HL-60 (cell line): Measurements from ENCODE around the gene FTCDNL1.

ENCODE experiments used
- TF ChIP-seq, protein P1 (sequence below): IDR thresholded peaks from one replicate; pipeline ENCODE4 v1.5.1; 2011; ENCODE audit warnings: low read length, control low read depth, inconsistent platforms; ENCODE audit not compliant: insufficient read depth
- TF ChIP-seq, protein P2 (sequence below): IDR thresholded peaks from 2 replicates; pipeline ENCODE4 v1.6.1; 2012; ENCODE audit warnings: low read depth; ENCODE audit not compliant: insufficient replicate concordance

DNA sequence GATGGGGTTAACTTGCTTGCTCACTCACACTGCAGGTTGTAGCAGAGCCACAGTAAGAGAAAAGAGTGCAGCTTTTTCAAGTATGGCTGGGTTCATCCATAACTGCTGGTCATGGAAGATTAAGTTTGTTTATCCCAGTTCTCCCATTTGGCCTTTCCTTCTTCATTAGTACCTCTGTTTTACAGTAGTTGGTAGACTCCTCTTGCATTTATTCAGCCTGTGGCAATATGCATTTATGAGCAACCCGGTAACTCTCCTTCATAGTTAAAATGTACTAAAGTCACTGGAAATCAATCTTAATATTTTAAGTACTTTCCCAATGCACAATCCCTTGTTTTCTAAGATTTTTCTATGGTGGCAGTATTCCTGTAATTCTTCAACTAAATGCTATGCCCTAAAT is 14.0 kb downstream of the FTCDNL1 start:
- TF ChIP-seq, protein P1, sequence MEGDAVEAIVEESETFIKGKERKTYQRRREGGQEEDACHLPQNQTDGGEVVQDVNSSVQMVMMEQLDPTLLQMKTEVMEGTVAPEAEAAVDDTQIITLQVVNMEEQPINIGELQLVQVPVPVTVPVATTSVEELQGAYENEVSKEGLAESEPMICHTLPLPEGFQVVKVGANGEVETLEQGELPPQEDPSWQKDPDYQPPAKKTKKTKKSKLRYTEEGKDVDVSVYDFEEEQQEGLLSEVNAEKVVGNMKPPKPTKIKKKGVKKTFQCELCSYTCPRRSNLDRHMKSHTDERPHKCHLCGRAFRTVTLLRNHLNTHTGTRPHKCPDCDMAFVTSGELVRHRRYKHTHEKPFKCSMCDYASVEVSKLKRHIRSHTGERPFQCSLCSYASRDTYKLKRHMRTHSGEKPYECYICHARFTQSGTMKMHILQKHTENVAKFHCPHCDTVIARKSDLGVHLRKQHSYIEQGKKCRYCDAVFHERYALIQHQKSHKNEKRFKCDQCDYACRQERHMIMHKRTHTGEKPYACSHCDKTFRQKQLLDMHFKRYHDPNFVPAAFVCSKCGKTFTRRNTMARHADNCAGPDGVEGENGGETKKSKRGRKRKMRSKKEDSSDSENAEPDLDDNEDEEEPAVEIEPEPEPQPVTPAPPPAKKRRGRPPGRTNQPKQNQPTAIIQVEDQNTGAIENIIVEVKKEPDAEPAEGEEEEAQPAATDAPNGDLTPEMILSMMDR: no peak
- TF ChIP-seq, protein P2, sequence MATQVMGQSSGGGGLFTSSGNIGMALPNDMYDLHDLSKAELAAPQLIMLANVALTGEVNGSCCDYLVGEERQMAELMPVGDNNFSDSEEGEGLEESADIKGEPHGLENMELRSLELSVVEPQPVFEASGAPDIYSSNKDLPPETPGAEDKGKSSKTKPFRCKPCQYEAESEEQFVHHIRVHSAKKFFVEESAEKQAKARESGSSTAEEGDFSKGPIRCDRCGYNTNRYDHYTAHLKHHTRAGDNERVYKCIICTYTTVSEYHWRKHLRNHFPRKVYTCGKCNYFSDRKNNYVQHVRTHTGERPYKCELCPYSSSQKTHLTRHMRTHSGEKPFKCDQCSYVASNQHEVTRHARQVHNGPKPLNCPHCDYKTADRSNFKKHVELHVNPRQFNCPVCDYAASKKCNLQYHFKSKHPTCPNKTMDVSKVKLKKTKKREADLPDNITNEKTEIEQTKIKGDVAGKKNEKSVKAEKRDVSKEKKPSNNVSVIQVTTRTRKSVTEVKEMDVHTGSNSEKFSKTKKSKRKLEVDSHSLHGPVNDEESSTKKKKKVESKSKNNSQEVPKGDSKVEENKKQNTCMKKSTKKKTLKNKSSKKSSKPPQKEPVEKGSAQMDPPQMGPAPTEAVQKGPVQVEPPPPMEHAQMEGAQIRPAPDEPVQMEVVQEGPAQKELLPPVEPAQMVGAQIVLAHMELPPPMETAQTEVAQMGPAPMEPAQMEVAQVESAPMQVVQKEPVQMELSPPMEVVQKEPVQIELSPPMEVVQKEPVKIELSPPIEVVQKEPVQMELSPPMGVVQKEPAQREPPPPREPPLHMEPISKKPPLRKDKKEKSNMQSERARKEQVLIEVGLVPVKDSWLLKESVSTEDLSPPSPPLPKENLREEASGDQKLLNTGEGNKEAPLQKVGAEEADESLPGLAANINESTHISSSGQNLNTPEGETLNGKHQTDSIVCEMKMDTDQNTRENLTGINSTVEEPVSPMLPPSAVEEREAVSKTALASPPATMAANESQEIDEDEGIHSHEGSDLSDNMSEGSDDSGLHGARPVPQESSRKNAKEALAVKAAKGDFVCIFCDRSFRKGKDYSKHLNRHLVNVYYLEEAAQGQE: no peak
